ENCODE data around the gene TRIM67.

The TRIM67 gene

DNA sequence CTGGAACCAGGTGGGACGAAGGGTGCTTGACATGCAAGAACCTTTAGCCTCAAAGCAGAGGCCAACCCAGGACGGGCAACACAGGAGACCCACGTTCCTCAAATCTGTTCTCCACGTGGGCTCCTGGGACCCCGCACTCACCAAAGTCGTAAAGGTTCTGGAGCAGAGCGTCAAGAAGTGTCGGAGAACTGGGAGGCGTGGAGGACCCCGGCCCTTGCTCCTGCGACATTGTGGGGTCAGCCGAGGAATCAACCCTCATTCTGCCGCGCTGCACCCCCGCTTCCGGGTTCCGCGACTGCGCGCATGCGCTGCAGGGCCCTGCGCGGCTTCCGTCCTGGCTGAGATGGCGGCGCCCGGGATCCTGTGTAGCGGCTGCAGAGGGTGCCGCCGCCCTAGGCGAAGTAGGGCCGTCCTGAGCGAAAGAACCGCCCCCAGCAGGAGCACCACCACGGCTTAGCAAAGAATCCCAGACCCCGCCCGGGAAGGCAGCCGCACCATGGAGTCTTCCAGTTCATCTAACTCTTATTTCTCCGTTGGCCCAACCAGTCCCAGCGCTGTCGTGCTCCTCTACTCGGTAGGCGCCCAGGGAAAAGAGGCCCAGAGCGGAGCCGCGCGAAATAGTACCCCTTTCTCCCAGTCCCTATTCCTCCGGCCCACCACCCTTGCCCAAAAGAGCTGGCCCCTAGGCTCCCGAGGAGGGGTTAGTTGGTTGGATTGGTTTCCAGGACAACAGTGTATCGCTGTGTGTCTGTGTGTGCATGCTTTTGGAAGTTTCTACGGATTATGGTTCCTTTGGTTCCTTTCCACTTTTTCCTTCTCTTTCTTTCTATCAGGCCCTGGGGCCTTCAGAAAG, 79.3 kb downstream of the TRIM67 start, which contains the start of gene GNPAT:
Gene GNPAT (plus strand): TSS at position 330 of the 853 bp plus-strand sequence. CDS start 167 bp downstream, at position 497.
- Histone ChIP-seq H3K27me3 (replicated peaks; ENCODE audit: control insufficient read depth, insufficient read depth, low read length, poor library complexity, severe bottlenecking) (no peaks in the 10 kb centered on the region), H3K4me1 (ENCODE audit: control insufficient read depth, insufficient read depth, low read length, poor library complexity, severe bottlenecking) (peaks cover 15% of the 10 kb centered on the region), H3K4me3 (ENCODE audit: insufficient read depth, low read depth, low read length, poor library complexity, severe bottlenecking) (peak within 1 kb of the TSS; percentile 91), H3K9me3 (ENCODE audit: control insufficient read depth, low read length) (no peaks in the 10 kb centered on the region), H3K36me3 (ENCODE audit: control insufficient read depth, insufficient read depth, low read length) (peaks cover 20% of the 10 kb centered on the region), H3K27ac (ENCODE audit: insufficient read depth, low read length, poor library complexity, severe bottlenecking) (peak within 1 kb of the TSS; percentile 89)
- peak; percentile 83 to 86 (median 84) for DNase-seq

DNA sequence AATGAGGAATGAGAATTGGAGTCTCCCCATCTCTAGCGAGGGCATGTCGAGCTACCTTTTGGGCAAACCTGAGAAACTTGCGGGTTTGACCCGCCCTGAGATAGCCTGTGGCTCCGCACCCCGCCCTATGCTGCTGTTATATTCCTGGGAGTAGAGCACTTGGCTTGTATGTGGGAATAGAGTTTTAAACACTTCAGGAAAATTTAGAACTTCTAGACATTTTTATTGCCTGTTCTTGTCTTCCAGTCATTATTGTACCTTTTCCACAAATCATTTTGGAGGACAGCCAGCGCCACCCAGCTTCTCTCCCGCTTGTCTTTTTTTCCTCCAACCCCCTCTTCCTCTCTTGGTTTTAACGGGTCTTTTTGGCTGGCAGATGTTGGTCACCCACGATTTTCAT, 79.9 kb downstream of the TRIM67 start:
- Histone ChIP-seq H3K4me1 (ENCODE audit: control insufficient read depth, insufficient read depth, low read length, poor library complexity, severe bottlenecking) (peaks cover 15% of the 10 kb centered on the region), H3K4me3 (ENCODE audit: insufficient read depth, low read depth, low read length, poor library complexity, severe bottlenecking) (peak overlapping the region; percentile 91), H3K27me3 (replicated peaks; ENCODE audit: control insufficient read depth, insufficient read depth, low read length, poor library complexity, severe bottlenecking) (no peaks in the 10 kb centered on the region), H3K9me3 (ENCODE audit: control insufficient read depth, low read length) (no peaks in the 10 kb centered on the region), H3K27ac (ENCODE audit: insufficient read depth, low read length, poor library complexity, severe bottlenecking) (peak overlapping the region; percentile 89), H3K36me3 (ENCODE audit: control insufficient read depth, insufficient read depth, low read length) (peaks cover 15% of the 10 kb centered on the region)
- DNase-seq: no peak

DNA sequence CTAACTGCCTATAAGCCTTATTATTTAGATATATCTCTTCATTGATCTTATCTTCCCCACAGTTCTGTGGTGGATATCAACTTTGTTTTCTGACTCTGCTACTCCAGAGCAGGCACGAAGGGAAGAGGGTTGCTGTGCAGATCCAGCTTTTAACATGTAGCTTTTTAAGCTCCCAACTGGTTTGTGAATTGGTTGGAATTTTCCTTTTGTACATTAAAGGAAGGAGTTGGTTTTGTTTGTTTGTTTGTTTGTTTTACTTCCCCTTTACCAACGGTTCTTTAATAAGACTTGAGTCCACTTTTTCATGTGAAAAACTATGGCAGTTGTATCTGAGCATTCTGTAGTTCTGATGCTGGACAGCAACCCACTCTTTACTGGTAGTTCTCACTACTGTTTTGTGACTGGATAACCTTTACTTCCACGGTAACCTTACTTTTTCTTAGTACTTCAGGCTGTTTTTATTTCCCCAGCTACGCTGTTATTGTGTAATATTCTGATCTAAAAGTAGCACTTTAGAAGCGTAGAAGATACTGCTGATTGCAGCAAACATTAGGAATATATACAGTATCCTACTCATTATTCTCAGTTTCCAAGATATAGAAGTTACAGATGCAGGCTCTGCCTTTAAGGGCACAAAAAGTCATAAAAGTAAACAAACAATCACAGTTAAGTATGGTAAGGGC, 80.8 kb downstream of the TRIM67 start:
- DNase-seq: no peak
- Histone ChIP-seq H3K4me1 (ENCODE audit: control insufficient read depth, insufficient read depth, low read length, poor library complexity, severe bottlenecking) (peaks cover 15% of the 10 kb centered on the region), H3K4me3 (ENCODE audit: insufficient read depth, low read depth, low read length, poor library complexity, severe bottlenecking) (no peak overlapping the region)

DNA sequence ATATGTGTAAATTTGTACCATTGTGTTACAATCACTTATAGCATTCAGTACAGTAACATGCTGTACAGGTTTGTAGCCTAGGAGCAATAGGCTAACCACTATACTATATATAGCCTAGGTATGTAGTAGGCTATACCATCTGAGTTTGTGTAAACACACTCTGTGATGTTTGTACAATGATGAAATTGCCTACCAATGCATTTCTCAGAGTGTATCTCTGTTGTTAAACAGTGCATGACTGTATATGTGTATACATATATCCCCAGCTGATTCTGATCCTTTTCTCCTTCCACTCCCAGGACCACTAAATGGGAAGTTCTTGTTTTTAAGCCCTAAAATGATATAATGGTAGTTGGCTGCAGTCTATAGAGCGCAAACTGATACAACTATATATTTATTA, 86.9 kb downstream of the TRIM67 start:
- H3K27ac ChIP-seq (ENCODE audit: insufficient read depth, low read length, poor library complexity, severe bottlenecking): no peak overlapping the region
- no peak for DNase-seq
- no peak overlapping the region for H3K4me3 ChIP-seq (ENCODE audit: insufficient read depth, low read depth, low read length, poor library complexity, severe bottlenecking)
- no peaks in the 10 kb centered on the region for H3K9me3 ChIP-seq (ENCODE audit: control insufficient read depth, low read length)
- H3K36me3 ChIP-seq (ENCODE audit: control insufficient read depth, insufficient read depth, low read length): peaks cover 15% of the 10 kb centered on the region
- no peaks in the 10 kb centered on the region for H3K27me3 ChIP-seq (replicated peaks; ENCODE audit: control insufficient read depth, insufficient read depth, low read length, poor library complexity, severe bottlenecking)
- H3K4me1 ChIP-seq (ENCODE audit: control insufficient read depth, insufficient read depth, low read length, poor library complexity, severe bottlenecking): no peaks in the 10 kb centered on the region

More for the DNA sequence above, 80.8 kb downstream of the TRIM67 start:
- Histone ChIP-seq H3K9me3 (ENCODE audit: control insufficient read depth, low read length) (no peaks in the 10 kb centered on the region), H3K36me3 (ENCODE audit: control insufficient read depth, insufficient read depth, low read length) (peaks cover 15% of the 10 kb centered on the region), H3K27ac (ENCODE audit: insufficient read depth, low read length, poor library complexity, severe bottlenecking) (no peak overlapping the region), H3K27me3 (replicated peaks; ENCODE audit: control insufficient read depth, insufficient read depth, low read length, poor library complexity, severe bottlenecking) (no peaks in the 10 kb centered on the region)

DNA sequence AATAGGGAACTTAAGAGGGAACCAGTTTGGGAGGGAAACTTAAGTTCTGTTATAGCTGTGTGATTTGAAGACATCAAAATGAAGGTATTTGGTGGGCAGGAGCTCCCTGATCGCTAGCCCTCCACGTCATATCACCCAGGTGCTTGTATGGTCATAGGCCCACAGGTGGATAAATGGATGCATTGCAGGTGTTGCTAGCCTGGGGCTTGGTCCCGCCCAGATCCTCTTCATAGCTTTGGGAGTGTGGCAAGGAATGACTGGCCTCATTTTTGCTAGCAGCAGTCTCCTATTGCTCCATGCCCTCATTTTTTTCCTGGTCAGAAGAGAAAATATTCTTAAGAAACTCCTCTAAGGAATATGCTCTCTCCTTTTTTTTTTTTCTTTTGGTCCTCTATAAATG, 90.5 kb downstream of the TRIM67 start:
- Histone ChIP-seq H3K4me3 (ENCODE audit: insufficient read depth, low read depth, low read length, poor library complexity, severe bottlenecking) (no peak overlapping the region), H3K36me3 (ENCODE audit: control insufficient read depth, insufficient read depth, low read length) (peaks cover 32% of the 10 kb centered on the region), H3K27ac (ENCODE audit: insufficient read depth, low read length, poor library complexity, severe bottlenecking) (no peak overlapping the region), H3K27me3 (replicated peaks; ENCODE audit: control insufficient read depth, insufficient read depth, low read length, poor library complexity, severe bottlenecking) (no peaks in the 10 kb centered on the region), H3K4me1 (ENCODE audit: control insufficient read depth, insufficient read depth, low read length, poor library complexity, severe bottlenecking) (no peaks in the 10 kb centered on the region), H3K9me3 (ENCODE audit: control insufficient read depth, low read length) (no peaks in the 10 kb centered on the region)
- no peak for DNase-seq

DNA sequence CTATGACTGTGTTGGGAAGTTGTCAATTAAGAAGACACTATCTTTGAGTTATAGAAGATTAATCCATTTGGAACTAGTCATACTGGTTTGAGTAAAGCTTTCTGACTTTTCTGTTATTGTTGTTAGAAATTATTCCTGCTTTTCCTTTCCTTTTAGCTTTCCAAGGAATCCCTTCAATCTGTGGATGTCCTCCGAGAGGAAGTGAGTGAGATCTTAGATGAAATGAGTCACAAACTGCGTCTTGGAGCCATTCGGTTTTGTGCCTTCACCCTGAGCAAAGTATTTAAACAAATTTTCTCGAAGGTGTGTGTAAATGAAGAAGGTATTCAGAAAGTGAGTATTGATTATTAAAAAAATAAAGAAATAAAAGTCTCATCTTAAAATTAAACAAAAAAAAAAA, 98.5 kb downstream of the TRIM67 start:
- Histone ChIP-seq H3K27ac (ENCODE audit: insufficient read depth, low read length, poor library complexity, severe bottlenecking) (no peak overlapping the region), H3K9me3 (ENCODE audit: control insufficient read depth, low read length) (no peaks in the 10 kb centered on the region), H3K4me3 (ENCODE audit: insufficient read depth, low read depth, low read length, poor library complexity, severe bottlenecking) (no peak overlapping the region), H3K36me3 (ENCODE audit: control insufficient read depth, insufficient read depth, low read length) (peaks cover 57% of the 10 kb centered on the region), H3K4me1 (ENCODE audit: control insufficient read depth, insufficient read depth, low read length, poor library complexity, severe bottlenecking) (no peaks in the 10 kb centered on the region), H3K27me3 (replicated peaks; ENCODE audit: control insufficient read depth, insufficient read depth, low read length, poor library complexity, severe bottlenecking) (no peaks in the 10 kb centered on the region)
- no peak for DNase-seq

DNA sequence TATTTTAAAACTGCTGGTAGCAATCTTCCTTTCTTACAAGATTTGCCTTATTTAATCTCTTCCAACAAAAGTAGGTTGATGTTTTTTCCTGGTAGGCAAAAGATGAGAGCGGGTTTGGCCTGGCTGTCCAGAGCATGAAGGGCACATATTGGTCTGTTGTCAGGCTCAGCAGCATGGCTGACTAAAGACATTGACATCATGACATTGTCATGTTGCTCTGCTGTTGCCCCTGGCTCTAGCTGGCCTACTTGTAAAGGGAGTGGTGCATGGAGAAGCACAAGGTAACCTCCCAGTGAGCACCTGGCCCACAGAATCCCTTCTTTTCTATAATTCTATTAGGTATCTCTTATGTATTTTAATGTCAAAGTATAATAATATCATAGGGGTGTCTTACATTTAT, 102.8 kb downstream of the TRIM67 start:
- H3K4me3 ChIP-seq (ENCODE audit: insufficient read depth, low read depth, low read length, poor library complexity, severe bottlenecking): no peak overlapping the region
- H3K27ac ChIP-seq (ENCODE audit: insufficient read depth, low read length, poor library complexity, severe bottlenecking): no peak overlapping the region
- H3K27me3 ChIP-seq (replicated peaks; ENCODE audit: control insufficient read depth, insufficient read depth, low read length, poor library complexity, severe bottlenecking): no peaks in the 10 kb centered on the region
- no peaks in the 10 kb centered on the region for H3K9me3 ChIP-seq (ENCODE audit: control insufficient read depth, low read length)
- DNase-seq: no peak
- H3K36me3 ChIP-seq (ENCODE audit: control insufficient read depth, insufficient read depth, low read length): peaks cover 57% of the 10 kb centered on the region
- H3K4me1 ChIP-seq (ENCODE audit: control insufficient read depth, insufficient read depth, low read length, poor library complexity, severe bottlenecking): no peaks in the 10 kb centered on the region

DNA sequence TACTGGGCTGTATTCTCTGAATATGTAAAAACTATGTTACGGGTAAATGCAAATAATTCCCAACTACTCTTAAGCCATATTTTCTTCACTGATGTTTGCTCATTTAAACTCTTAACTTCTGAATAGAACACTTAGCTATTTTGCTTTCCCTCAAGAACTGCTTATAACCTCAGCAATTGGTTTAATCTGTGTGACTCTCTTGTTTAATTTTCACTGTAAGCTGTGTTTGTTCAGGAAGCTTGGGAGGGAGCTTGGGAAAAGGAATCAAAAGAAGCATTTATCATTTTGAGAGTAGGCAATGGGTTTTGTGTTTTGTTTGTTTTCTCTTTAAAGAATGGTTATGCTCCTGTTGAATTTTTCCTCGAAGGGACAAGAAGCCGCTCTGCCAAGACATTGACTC, 103.5 kb downstream of the TRIM67 start:
- Histone ChIP-seq H3K9me3 (ENCODE audit: control insufficient read depth, low read length) (no peaks in the 10 kb centered on the region), H3K36me3 (ENCODE audit: control insufficient read depth, insufficient read depth, low read length) (peaks cover 60% of the 10 kb centered on the region), H3K4me3 (ENCODE audit: insufficient read depth, low read depth, low read length, poor library complexity, severe bottlenecking) (no peak overlapping the region), H3K4me1 (ENCODE audit: control insufficient read depth, insufficient read depth, low read length, poor library complexity, severe bottlenecking) (no peaks in the 10 kb centered on the region), H3K27ac (ENCODE audit: insufficient read depth, low read length, poor library complexity, severe bottlenecking) (no peak overlapping the region), H3K27me3 (replicated peaks; ENCODE audit: control insufficient read depth, insufficient read depth, low read length, poor library complexity, severe bottlenecking) (no peaks in the 10 kb centered on the region)
- DNase-seq: no peak

DNA sequence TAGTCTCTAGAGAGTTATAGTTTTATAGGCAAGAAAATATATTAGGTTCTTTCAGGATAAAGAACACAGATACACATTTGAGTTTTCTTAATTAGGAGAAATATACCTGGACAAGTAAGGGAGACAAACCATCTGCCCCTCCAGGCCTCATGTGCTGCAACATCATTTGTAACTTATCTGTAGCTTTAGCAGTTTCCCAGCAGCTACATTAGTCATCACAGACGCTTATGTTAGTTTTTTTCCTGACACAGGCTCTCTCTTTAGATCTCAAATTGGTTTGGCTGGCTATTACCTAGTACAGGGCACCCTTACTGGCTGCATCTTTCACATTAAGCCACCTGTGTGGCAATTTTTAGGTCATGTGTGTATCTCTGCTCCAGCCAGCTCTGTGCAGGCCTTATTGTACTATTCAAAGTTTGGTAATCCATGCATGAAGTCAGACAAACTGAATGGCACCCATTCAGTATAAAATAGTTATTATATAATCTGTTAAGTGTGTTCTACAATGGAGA, 105.0 kb downstream of the TRIM67 start:
- peaks cover 52% of the 10 kb centered on the region for H3K36me3 ChIP-seq (ENCODE audit: control insufficient read depth, insufficient read depth, low read length)
- DNase-seq: no peak
- no peaks in the 10 kb centered on the region for H3K4me1 ChIP-seq (ENCODE audit: control insufficient read depth, insufficient read depth, low read length, poor library complexity, severe bottlenecking)
- H3K27me3 ChIP-seq (replicated peaks; ENCODE audit: control insufficient read depth, insufficient read depth, low read length, poor library complexity, severe bottlenecking): no peaks in the 10 kb centered on the region
- no peaks in the 10 kb centered on the region for H3K9me3 ChIP-seq (ENCODE audit: control insufficient read depth, low read length)
- no peak overlapping the region for H3K27ac ChIP-seq (ENCODE audit: insufficient read depth, low read length, poor library complexity, severe bottlenecking)
- no peak overlapping the region for H3K4me3 ChIP-seq (ENCODE audit: insufficient read depth, low read depth, low read length, poor library complexity, severe bottlenecking)
